KMS-11 (cell line): ENCODE measurements around the gene CCDC134.

Experiments
- H2AFZ ChIP-seq: fragments of 200-600 bp; sonication (generic); 2 replicates; pipeline ENCODE4 v1.6.1; 2016; ENCODE audit warnings: antibody characterized with exemption, mixed run types, low read depth
- H3K27ac ChIP-seq: fragments of 200-600 bp; sonication (generic); 2 replicates; pipeline ENCODE4 v1.6.1; 2016; ENCODE audit warnings: mild to moderate bottlenecking, mixed run types
- H3K27me3 ChIP-seq: fragments of 200-600 bp; sonication (generic); 2 replicates; pipeline ENCODE4 v1.6.1; 2017; ENCODE audit warnings: mild to moderate bottlenecking, low read depth, mixed run types, moderate library complexity; ENCODE audit not compliant: insufficient read depth
- H3K36me3 ChIP-seq: fragments of 200-600 bp; sonication (generic); 2 replicates; pipeline ENCODE4 v1.6.1; 2017; ENCODE audit warnings: mild to moderate bottlenecking, mixed run types; ENCODE audit not compliant: insufficient read depth
- H3K4me1 ChIP-seq: fragments of 200-600 bp; sonication (generic); 2 replicates; pipeline ENCODE4 v1.6.1; 2016; ENCODE audit warnings: mild to moderate bottlenecking, low read depth, mixed run types; ENCODE audit not compliant: poor library complexity, severe bottlenecking
- H3K4me2 ChIP-seq: fragments of 200-600 bp; sonication (generic); 2 replicates; pipeline ENCODE4 v1.7.0; 2016; ENCODE audit warnings: mild to moderate bottlenecking, mixed run types
- H3K4me3 ChIP-seq: fragments of 200-600 bp; sonication (generic); IDR thresholded peaks from 2 replicates; pipeline ENCODE4 v1.6.1; 2017; ENCODE audit warnings: low read depth, low read length, mixed read lengths; ENCODE audit not compliant: insufficient read depth
- H3K79me2 ChIP-seq: fragments of 200-600 bp; sonication (generic); 2 replicates; pipeline ENCODE4 v1.6.1; 2016; ENCODE audit warnings: low read depth, mixed run types; ENCODE audit not compliant: insufficient read depth
- H3K9ac ChIP-seq: fragments of 200-600 bp; sonication (generic); 2 replicates; pipeline ENCODE4 v1.6.1; 2016; ENCODE audit warnings: mild to moderate bottlenecking, mixed run types
- H4K20me1 ChIP-seq: fragments of 200-600 bp; sonication (generic); 2 replicates; pipeline ENCODE4 v1.6.1; 2016; ENCODE audit warnings: mild to moderate bottlenecking, mixed run types; ENCODE audit not compliant: insufficient read depth
- CTCF ChIP-seq: fragments of 200-600 bp; sonication (generic); conservative IDR thresholded peaks from 2 replicates; pipeline ENCODE4 v1.6.1; 2017; ENCODE audit warnings: low read depth, mild to moderate bottlenecking, antibody characterized with exemption, low read length, moderate library complexity, mixed read lengths

Gene CCDC134

GRCh38 chr22:41831828-41832552, 31.5 kb downstream of the CCDC134 start:
- H3K9ac ChIP-seq = peak overlapping the region; percentile 90
- no peak overlapping the region for H3K4me3 ChIP-seq
- TF ChIP-seq CTCF = no peak
- H3K4me1 ChIP-seq = peaks cover 64% of the 10 kb centered on the region
- peak overlapping the region; percentile 77 for H3K27ac ChIP-seq
- H3K36me3 ChIP-seq = peaks cover 3% of the 10 kb centered on the region; the same call in 1 of the 2 replicates
- peak overlapping the region; percentile 42 for H3K4me2 ChIP-seq
- H3K79me2 ChIP-seq = peaks cover 34% of the 10 kb centered on the region
- H3K27me3 ChIP-seq = no peaks in the 10 kb centered on the region
- 0 out of 2 replicates have a peak, but pooled peaks cover 5% of the 10 kb centered on the region for H4K20me1 ChIP-seq
- peak overlapping the region; percentile 17; the same call in 1 of the 2 replicates for H2AFZ ChIP-seq

GRCh38 chr22:41832553-41833368, 32.3 kb downstream of the CCDC134 start, which contains the start of gene SREBF2:
TSS of gene SREBF2 (plus strand) at chr22:41833105. CDS start at chr22:41833271, 166 bp downstream.
- Histone ChIP-seq H3K4me1 (peaks cover 56% of the 10 kb centered on the region), H3K9ac (peak within 1 kb of the TSS; percentile 90), H3K27ac (peak within 1 kb of the TSS; percentile 77), H3K4me3 (no peak within 1 kb of the TSS), H3K27me3 (no peaks in the 10 kb centered on the region), H3K4me2 (peak within 1 kb of the TSS; percentile 85), H3K36me3 (peaks cover 6% of the 10 kb centered on the region; the same call in 1 of the 2 replicates), H4K20me1 (0 out of 2 replicates have a peak, but pooled peaks cover 5% of the 10 kb centered on the region), H3K79me2 (peaks cover 42% of the 10 kb centered on the region), H2AFZ (peak within 1 kb of the TSS; percentile 19)
- no peak for TF ChIP-seq CTCF

- Histone ChIP-seq H3K4me2 (peak overlapping the region; percentile 85), H2AFZ (peak overlapping the region; percentile 19; the same call in 1 of the 2 replicates), H3K79me2 (peaks cover 49% of the 10 kb centered on the region), H3K4me1 (peaks cover 49% of the 10 kb centered on the region), H4K20me1 (0 out of 2 replicates have a peak, but pooled peaks cover 5% of the 10 kb centered on the region), H3K4me3 (no peak overlapping the region), H3K36me3 (peaks cover 6% of the 10 kb centered on the region; the same call in 1 of the 2 replicates), H3K27me3 (no peaks in the 10 kb centered on the region), H3K9ac (peak overlapping the region; percentile 90), H3K27ac (peak overlapping the region; percentile 77)
- no peak for TF ChIP-seq CTCF
These were observed 33.0 kb downstream of the CCDC134 start for GRCh38 chr22:41833369-41834004.
